GM21737 (cell line): ENCODE data around the gene FBXW7.
A peak's percentile ranks its signal among the peaks of the same experiment; 100 is the strongest.
"Not testable (repeated sequence)": the region's sequence is repeated elsewhere in the genome, so short reads cannot be mapped to it uniquely, and the experiment has no call there.

Source experiments
- ATAC-seq: cut with Tn5 transposase; IDR thresholded peaks from one replicate; pipeline ENCODE4 v1.9.1; 2021; ENCODE audit warnings: mild to moderate bottlenecking, moderate library complexity; ENCODE audit not compliant: unreplicated experiment

FBXW7 gene

GRCh38 chr4:152545088-152545487, 9.2 kb upstream of the FBXW7 start:
- ATAC-seq = no peak

GRCh38 chr4:152544533-152544932, 8.6 kb upstream of the FBXW7 start:
- not testable (repeated sequence) for ATAC-seq

DNA sequence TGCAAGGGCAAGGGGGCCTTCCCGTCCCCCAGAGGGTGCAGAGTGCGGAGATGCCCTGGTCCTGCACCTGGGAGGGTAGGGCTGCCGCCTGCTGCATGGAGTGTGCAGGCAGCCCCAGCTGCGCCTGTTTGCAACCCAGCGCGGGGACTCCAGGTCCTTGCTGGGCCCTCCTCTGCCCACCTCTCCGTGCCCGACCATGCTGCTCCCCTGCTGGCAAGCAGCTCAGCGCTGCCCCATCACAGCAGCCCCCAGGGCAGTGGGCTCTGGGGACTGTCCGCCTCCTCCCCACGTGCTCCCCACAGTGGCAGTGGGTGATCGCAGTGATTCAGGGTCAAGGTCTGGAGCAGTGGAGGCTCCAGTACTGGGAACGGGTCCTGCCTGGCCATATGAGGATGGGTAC, 5.0 kb upstream of the FBXW7 start:
- ATAC-seq = no peak

DNA sequence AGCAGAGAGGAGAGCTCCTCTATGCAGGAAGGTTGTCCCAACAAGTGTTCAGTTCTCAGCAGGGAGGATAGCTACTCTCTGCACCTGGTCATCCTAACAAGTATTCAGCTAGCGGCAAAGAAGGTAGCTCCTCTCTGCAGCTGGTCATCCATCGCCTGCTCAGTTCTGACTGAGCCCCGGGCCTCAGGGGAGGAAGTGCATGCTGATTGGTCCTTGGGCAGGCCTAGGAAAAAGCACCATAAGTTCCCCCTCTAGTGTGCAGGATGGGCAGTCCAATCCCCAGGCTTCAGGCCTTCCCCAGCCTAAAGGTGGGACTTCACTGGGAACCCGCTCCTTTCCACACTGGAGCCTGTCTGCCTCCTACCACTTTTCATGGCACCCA, 4.4 kb upstream of the FBXW7 start:
- ATAC-seq = no peak

DNA sequence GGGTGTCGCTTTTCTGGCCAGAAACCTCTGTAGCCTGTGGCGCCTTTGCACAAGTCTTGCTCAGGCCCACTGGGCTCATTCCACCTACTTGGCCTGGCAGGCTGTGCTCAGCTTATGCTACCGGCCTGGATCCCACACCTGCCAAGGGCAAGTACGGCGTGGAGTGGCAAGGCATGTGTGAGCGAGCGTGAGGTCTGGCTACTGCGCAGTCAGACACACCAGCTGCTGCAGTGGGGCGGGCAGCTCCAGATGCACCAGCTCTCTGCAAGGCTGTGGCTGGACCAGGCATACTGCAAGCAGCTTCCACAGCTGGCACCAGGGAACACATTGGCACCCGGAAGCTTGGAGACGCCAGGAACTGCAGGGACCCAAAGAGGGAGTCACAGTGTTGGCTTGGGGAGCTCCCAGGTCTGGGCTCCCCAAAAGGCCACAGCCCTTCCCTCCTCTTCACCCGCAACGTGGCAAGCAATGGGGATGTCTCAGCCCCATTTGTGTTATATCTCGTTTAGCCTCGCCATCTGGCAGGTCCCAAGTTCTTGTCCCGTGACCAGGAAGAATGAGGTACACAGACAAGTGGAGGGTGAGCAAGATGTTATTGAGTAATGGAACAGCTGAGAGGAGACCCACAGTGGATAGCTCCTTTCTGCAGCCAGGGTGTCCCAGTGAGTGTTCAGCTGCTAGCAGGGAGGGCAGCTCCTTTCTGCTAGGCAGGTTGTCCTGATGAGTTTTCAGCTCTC, 3.8 kb upstream of the FBXW7 start:
- ATAC-seq = no peak

DNA sequence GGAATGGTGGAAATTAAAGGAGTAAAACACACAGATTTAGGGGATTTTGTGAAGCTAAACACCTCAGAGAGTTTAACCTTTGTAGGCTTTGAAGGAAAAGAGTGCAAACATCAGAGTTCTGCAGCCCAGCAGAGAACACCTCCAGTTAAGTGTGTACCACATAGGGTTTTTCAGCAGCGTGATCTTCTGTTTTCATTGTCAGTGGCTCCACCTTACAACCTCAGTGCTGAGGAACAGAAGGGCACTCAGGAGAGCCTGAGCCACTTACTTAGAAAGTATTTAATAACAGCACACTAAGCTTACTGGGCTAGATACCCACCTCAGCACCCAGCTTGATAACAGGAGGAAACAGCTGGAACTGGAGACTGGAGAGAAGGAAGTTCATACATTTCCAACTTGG, 2.0 kb upstream of the FBXW7 start:
- ATAC-seq = no peak

DNA sequence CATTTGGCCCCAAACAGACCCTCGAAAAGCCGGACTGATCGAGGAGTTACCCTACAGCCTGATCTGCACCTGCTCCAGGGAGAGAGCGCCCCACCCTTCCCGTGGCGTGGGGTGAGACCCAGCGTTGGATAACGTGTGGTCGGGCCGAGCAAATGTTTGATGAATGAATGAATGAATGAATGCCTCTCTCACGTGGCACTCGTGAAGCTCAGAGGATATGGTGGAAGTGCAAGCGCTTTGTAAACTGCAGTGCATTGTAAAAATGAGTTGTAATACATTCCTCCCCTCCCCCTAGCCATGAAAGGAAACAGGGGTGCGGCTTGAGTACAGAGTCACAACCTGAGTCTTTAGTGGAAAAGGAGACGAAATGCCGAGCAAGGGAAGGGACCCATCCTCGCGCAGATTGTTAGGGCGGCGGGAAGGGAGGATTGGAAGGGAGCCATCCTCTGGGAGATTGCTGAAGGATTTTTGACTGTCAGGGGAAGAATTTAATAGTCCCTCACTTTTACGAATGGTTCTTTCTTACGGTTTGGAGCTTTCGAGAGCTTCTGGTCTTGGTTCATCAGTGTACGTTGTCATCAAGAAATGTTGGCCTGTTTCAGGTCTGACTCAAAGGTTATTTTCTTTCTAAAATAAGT, 772 bp upstream of the FBXW7 start:
- peak; percentile 32 for ATAC-seq

DNA sequence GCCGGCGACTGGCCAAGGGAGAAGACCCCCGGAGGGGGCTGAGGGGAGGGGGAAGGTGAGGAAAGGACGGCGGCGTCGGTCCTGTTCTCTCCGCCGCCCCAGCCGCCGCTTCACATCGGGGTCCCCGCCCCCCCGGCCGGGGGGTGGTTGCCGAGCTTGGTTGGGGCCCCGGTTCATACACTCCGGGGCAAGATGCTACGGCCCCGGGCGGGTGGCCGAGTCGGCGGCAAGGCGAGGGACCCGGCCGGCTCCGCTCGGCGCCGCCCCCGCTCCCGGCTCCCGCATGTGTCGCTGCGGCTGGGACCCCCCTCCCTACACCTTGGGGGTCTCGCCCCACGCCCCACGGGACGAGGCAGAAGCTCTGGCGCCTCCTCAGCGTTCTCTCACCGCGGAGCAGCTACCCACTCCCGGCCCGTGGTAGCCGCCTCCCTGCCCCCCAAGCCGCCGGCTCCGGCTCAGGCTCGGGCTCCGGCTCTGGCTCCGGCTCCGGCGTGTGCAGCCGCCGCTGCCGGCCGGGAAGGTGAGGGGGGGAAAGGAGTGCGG, 461 bp downstream of the FBXW7 start:
- ATAC-seq = peak; percentile 7

- peak; percentile 0 for ATAC-seq
Measured at GRCh38 chr4:152534541-152535359, 1.1 kb downstream of the FBXW7 start.

GRCh38 chr4:152531479-152531878, 4.4 kb downstream of the FBXW7 start:
- no peak for ATAC-seq

DNA sequence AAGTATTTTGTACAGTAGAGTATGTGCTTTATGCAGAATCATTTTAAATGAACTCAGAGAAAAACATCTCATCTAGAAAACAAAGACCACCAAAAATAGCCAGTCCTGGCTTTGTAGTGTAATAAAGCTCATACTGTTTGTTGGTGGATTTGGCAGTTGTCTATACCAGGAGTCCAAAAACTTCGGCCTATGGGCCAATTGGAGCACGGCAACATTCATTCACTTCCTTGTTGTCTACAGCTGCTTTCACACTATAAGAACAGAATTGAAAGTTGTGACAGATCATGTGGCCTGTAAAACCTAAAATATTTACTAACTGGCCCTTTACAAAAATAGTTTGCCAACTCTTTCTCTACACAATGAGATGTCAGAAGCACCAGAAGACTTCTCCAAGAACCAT, 5.3 kb downstream of the FBXW7 start:
- no peak for ATAC-seq

GRCh38 chr4:152529880-152530279, 6.0 kb downstream of the FBXW7 start:
- no peak for ATAC-seq

DNA sequence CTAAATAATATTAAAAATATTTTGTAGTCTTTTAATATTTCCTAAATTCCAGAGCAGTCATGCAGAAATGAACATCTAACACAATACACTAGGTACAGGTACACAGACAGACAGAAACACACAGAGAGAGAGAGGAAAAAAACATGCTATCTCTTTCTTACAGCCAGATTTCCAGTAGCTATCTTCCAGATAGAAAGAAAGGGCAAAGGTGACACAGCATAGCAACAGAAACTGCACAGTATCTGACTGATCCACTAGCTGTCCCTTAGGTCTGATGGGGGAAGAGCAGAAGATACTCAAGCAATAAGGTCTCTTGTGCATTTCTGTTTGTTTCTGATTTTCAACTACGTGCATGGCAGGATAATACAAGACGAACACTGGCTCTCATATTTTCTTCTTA, 7.8 kb downstream of the FBXW7 start:
- ATAC-seq = no peak

DNA sequence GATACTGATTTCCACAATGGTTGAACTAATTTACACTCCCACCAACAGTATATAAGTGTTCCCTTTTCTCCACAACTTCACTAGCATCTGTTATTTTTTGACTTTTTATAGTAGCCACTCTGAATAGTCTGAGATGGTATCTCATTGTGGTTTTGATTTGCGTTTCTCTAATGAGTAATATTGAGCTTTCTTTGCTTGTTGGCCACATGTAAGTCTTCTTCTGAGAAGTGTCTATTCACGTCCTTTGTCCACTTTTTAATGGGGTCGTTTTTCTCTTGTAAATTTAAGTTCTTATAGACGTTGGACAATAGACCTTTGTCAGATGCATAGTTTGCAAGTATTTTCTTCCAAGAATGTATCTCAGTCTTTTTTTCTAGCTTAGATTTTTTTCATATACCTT, 10.0 kb downstream of the FBXW7 start:
- no peak for ATAC-seq

- ATAC-seq = no peak
Measured at GRCh38 chr4:152524427-152524826, 11.5 kb downstream of the FBXW7 start.

DNA sequence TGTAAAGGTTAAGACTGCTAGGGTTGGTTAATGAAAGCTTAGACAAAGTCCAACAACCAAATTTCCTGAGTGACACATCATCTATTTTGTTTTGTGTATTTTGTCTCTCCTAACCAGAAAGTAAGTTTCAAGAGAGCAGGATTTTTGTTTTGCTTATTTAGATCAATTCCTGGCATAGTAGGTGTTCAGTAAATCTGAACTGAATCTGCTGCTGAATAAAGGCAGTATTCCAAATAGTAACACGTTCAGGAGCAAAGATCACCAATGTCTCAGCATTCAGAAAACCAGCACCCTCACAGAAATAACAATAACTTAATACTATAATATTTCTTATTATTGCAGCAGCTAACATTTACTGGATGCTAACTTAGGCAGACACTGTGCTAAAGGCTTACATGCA, 12.2 kb downstream of the FBXW7 start:
- no peak for ATAC-seq

- ATAC-seq = no peak
Measured at GRCh38 chr4:152522754-152523153, 13.1 kb downstream of the FBXW7 start.

- no peak for ATAC-seq
Measured at GRCh38 chr4:152522245-152522644, 13.6 kb downstream of the FBXW7 start.

DNA sequence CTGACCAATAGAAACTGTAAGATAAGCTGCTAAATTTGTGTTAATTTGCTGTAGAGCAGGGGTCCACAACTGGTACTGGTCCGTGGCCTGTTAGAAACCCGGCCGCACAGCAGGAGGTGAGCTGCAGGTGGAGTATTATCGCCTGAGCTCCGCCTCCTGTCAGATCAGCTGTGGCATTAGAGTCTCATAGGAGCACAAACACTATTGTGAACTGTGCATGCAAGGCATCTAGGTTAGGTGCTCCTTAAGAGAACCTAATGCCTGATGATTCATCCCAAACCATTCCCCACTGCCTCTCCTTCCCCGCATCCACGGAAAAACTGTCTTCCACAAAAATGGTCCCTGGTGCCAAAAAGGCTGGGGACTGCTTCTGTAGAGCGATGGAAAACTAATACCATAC, 19.7 kb downstream of the FBXW7 start:
- ATAC-seq = no peak

DNA sequence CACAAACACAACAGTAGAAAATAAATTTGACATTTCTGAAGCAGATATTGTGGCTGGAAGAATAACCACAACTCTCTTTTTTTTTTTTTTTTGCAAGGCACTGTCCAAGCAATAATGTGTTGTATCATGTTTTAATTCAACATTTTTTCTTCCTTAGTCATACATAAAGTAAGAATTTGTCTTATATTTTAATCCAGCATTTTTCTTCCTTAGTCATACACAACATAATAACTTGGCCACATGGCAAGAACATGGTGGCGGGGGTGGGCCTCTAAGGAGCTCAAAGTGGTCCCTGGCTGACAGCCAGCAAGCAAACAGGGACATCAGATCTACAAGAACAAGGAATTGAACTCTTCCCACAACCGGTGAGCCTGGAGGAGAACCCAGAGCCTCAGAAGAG, 20.2 kb downstream of the FBXW7 start:
- no peak for ATAC-seq

DNA sequence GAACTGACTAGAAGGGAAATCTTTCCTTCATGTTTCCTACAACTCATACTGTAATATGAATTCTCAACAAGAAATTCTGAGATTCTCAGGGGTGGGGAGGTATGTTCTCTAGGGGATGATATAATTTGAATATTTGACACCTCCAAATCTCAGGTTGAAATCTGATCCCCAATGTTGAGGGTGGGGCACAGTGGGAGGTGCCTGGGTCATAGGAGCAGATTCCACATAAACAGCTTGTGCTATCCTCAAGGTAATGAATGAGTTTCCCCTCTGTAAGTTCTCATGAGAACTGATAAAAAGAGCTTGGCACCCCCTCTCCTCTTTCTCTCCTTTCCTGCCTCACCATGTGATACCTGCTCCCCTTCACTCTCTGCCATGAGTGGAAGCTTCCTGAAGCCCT, 21.5 kb downstream of the FBXW7 start:
- no peak for ATAC-seq

GRCh38 chr4:152513078-152513477, 22.8 kb downstream of the FBXW7 start:
- ATAC-seq = no peak
